K562 (cell line): ENCODE results near the gene MAPKAPK2. TPM values are rescaled to one million over a fixed set of nuclear protein-coding genes. Genes with fewer than 3 reads are reported as not detected.

Source experiments
- COPS2 ChIP-seq: fragments of 450-650 bp; conservative IDR thresholded peaks from 2 replicates; pipeline ENCODE4 v1.6.1; 2016; ENCODE audit warnings: mild to moderate bottlenecking, moderate library complexity
- CREB1 ChIP-seq, 2 experiments: sonication (generic) in 1 of 2; formaldehyde crosslinking in 1 of 2; IDR thresholded peaks; 2 replicates each; pipeline versions ENCODE4 v1.6.1 to v1.8.0; 2012 to 2022; ENCODE audit warnings: inconsistent platforms in 1 of 2, mild to moderate bottlenecking in 1 of 2, missing genetic modification reagents in 1 of 2, moderate library complexity in 1 of 2
- ELF2 ChIP-seq: fragments of 250-450 bp; sonication (Bioruptor Pico); IDR thresholded peaks from 2 replicates; pipeline ENCODE4 v1.5.0; 2021; ENCODE audit warnings: mild to moderate bottlenecking
- EP300 ChIP-seq: IDR thresholded peaks from 2 replicates; pipeline ENCODE4 v1.6.1; 2012; ENCODE audit warnings: low read length, improper control_type of control experiment
- ETV1 ChIP-seq: fragments of 450-650 bp; conservative IDR thresholded peaks from 2 replicates; pipeline ENCODE4 v1.6.1; 2016; ENCODE audit warnings: missing genetic modification characterization, control low read depth, low read depth, missing compliant biosample characterization
- ETV5 ChIP-seq: sonication (generic); formaldehyde crosslinking; IDR thresholded peaks from 2 replicates; pipeline ENCODE4 v1.4.0; 2020; ENCODE audit warnings: low read depth, mild to moderate bottlenecking, missing genetic modification reagents
- GABPA ChIP-seq: fragments of 200-800 bp; sonication (Bioruptor generic); conservative IDR thresholded peaks from 2 replicates; pipeline ENCODE4 v1.6.1; 2016; ENCODE audit warnings: low read depth, missing genetic modification characterization, missing compliant biosample characterization
- MAZ ChIP-seq, 2 experiments: fragments of 450-650 bp in 1 of 2; sonication (generic) in 1 of 2; formaldehyde crosslinking; IDR thresholded peaks in 1 of 2; conservative IDR thresholded peaks in 1 of 2; 2 replicates each; pipeline versions ENCODE4 v1.4.0 to v1.5.0; 2020; ENCODE audit warnings: mild to moderate bottlenecking in 1 of 2, missing genetic modification reagents in 1 of 2
- MYNN ChIP-seq, 2 experiments: sonication (generic); formaldehyde crosslinking in 1 of 2; IDR thresholded peaks; 2 replicates each; pipeline versions ENCODE4 v1.5.0 to v1.6.1; 2016 to 2020; ENCODE audit warnings: antibody characterized with exemption in 1 of 2, missing genetic modification reagents in 1 of 2
- PRPF4 ChIP-seq: fragments of 200-400 bp; formaldehyde crosslinking; IDR thresholded peaks from one replicate; pipeline ENCODE4 v1.6.1; 2017; ENCODE audit warnings: low read length, low read depth, mild to moderate bottlenecking; ENCODE audit not compliant: insufficient read depth, poor library complexity, severe bottlenecking
- STAT5B ChIP-seq: fragments of 250-450 bp; sonication (Bioruptor Pico); IDR thresholded peaks from 2 replicates; pipeline ENCODE4 v1.8.0; 2021; ENCODE audit warnings: mild to moderate bottlenecking, inconsistent platforms
- ZFP1 ChIP-seq: fragments of 450-650 bp; formaldehyde crosslinking; IDR thresholded peaks from 2 replicates; pipeline ENCODE4 v1.4.0; 2020; ENCODE audit warnings: mild to moderate bottlenecking, mixed read lengths
- ZNF384 ChIP-seq: IDR thresholded peaks from 2 replicates; pipeline ENCODE4 v1.6.1; 2012; ENCODE audit warnings: low read depth, low read length, improper control_type of control experiment
- ZNF639 ChIP-seq, 2 experiments: fragments of 200-800 bp in 1 of 2; sonication (Bioruptor generic) in 1 of 2; sonication (generic) in 1 of 2; formaldehyde crosslinking in 1 of 2; IDR thresholded peaks in 1 of 2; conservative IDR thresholded peaks in 1 of 2; 2 replicates each; pipeline versions ENCODE4 v1.5.0 to v1.6.1; 2016 to 2020; ENCODE audit warnings: missing compliant biosample characterization in 1 of 2, missing genetic modification characterization in 1 of 2, missing genetic modification reagents in 1 of 2
- polyA plus RNA-seq, 8 experiments: library from polyadenylated mRNA; depleted of rRNA in 4 of 8; stranded (reverse) in 5 of 8; unstranded in 3 of 8; fragments of >200 nt; fragmentation: Nextera tagmentation in 2 of 8; fragmentation: Illumina TruSeq in 1 of 8; extraction: Ambion mirVana in 2 of 8; extraction: Trizol in 1 of 8; gene quantifications; 2 replicates each; pipeline versions ENCODE4 v1.2.1 to v1.2.3, GENCODE V29; 2011 to 2014; ENCODE audit warnings: inconsistent platforms in 1 of 8, missing spikeins in 1 of 8
- total RNA-seq, 7 experiments: library from RNA; depleted of rRNA in 6 of 7; stranded (reverse); fragments of >200 nt in 6 of 7; fragmentation: Illumina TruSeq in 2 of 7; extraction: Trizol in 2 of 7; gene quantifications; 2 replicates each; pipeline versions ENCODE4 v1.2.1 to v1.2.3, GENCODE V29; 2011 to 2021; ENCODE audit warnings: low replicate concordance in 1 of 7
- TF ChIP-seq, protein P1 (sequence below), 2 experiments: fragments of 450-650 bp; IDR thresholded peaks; 2 replicates each; pipeline ENCODE4 v1.6.1; 2016
- TF ChIP-seq, protein P2 (sequence below), 2 experiments: fragments of 450-650 bp in 1 of 2; IDR thresholded peaks; 2 replicates each; pipeline ENCODE4 v1.6.1; 2011 to 2017; ENCODE audit warnings: low read depth in 2 of 2, antibody characterized with exemption in 1 of 2, borderline replicate concordance in 1 of 2, low read length in 1 of 2, mild to moderate bottlenecking in 1 of 2, mixed read lengths in 1 of 2; ENCODE audit not compliant: control insufficient read depth in 1 of 2
- TF ChIP-seq, protein P3 (sequence below): fragments of 200-400 bp; formaldehyde crosslinking; IDR thresholded peaks from 2 replicates; pipeline ENCODE4 v1.6.1; 2017; ENCODE audit warnings: mild to moderate bottlenecking, low read depth, low read length, moderate library complexity
- TF ChIP-seq, protein P4 (sequence below): fragments of 250-450 bp; sonication (Bioruptor Pico); IDR thresholded peaks from 2 replicates; pipeline ENCODE4 v1.8.0; 2021; ENCODE audit warnings: moderate library complexity, mild to moderate bottlenecking, inconsistent platforms

MAPKAPK2 gene
- total and polyA plus RNA-seq, 9 of the 15 experiments (the other 6 are each of a cell fraction or from before 2014, with no cell fraction given): 0.63 to 94.2 (median 52.1) TPM

DNA sequence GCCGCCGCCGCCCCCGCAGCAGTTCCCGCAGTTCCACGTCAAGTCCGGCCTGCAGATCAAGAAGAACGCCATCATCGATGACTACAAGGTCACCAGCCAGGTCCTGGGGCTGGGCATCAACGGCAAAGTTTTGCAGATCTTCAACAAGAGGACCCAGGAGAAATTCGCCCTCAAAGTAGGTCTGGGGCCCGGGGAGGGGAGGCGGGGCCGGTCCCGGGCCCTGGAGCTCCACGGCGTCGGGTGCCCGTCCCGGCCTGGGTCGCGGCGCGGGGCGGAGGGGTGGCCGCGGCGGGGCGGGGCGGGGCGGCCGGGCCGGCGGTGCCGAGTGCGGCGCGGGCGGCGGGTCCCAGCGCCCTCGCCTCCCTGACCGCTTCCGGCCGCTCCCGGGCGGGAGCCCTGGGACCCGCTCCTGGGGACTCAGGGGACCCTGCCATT lies 646 bp downstream of the MAPKAPK2 start (continued):
- TF ChIP-seq, protein P1, sequence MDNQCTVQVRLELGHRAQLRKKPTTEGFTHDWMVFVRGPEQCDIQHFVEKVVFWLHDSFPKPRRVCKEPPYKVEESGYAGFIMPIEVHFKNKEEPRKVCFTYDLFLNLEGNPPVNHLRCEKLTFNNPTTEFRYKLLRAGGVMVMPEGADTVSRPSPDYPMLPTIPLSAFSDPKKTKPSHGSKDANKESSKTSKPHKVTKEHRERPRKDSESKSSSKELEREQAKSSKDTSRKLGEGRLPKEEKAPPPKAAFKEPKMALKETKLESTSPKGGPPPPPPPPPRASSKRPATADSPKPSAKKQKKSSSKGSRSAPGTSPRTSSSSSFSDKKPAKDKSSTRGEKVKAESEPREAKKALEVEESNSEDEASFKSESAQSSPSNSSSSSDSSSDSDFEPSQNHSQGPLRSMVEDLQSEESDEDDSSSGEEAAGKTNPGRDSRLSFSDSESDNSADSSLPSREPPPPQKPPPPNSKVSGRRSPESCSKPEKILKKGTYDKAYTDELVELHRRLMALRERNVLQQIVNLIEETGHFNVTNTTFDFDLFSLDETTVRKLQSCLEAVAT (IDR thresholded peaks at IDR 0.05): 0 out of 4 replicates have a peak, but pooled peaks of 1 of the 2 experiments have one; percentile 21
- no peak for TF ChIP-seq ELF2 (CRISPR knock-in tag)
- TF ChIP-seq, protein P2, sequence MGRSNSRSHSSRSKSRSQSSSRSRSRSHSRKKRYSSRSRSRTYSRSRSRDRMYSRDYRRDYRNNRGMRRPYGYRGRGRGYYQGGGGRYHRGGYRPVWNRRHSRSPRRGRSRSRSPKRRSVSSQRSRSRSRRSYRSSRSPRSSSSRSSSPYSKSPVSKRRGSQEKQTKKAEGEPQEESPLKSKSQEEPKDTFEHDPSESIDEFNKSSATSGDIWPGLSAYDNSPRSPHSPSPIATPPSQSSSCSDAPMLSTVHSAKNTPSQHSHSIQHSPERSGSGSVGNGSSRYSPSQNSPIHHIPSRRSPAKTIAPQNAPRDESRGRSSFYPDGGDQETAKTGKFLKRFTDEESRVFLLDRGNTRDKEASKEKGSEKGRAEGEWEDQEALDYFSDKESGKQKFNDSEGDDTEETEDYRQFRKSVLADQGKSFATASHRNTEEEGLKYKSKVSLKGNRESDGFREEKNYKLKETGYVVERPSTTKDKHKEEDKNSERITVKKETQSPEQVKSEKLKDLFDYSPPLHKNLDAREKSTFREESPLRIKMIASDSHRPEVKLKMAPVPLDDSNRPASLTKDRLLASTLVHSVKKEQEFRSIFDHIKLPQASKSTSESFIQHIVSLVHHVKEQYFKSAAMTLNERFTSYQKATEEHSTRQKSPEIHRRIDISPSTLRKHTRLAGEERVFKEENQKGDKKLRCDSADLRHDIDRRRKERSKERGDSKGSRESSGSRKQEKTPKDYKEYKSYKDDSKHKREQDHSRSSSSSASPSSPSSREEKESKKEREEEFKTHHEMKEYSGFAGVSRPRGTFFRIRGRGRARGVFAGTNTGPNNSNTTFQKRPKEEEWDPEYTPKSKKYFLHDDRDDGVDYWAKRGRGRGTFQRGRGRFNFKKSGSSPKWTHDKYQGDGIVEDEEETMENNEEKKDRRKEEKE (IDR thresholded peaks at IDR 0.05; ENCODE audit: borderline replicate concordance in 1 of 2, control insufficient read depth in 1 of 2, low read depth in 2 of 2, low read length in 1 of 2): no peak
- TF ChIP-seq ZNF384: no peak
- no peak for TF ChIP-seq MYNN (IDR thresholded peaks at IDR 0.05)
- TF ChIP-seq MYNN (CRISPR knock-in tag; IDR thresholded peaks at IDR 0.05): no peak
- 0 out of 2 replicates have a peak, but pooled peaks have one; percentile 46 for TF ChIP-seq ETV5
- TF ChIP-seq, protein P3, sequence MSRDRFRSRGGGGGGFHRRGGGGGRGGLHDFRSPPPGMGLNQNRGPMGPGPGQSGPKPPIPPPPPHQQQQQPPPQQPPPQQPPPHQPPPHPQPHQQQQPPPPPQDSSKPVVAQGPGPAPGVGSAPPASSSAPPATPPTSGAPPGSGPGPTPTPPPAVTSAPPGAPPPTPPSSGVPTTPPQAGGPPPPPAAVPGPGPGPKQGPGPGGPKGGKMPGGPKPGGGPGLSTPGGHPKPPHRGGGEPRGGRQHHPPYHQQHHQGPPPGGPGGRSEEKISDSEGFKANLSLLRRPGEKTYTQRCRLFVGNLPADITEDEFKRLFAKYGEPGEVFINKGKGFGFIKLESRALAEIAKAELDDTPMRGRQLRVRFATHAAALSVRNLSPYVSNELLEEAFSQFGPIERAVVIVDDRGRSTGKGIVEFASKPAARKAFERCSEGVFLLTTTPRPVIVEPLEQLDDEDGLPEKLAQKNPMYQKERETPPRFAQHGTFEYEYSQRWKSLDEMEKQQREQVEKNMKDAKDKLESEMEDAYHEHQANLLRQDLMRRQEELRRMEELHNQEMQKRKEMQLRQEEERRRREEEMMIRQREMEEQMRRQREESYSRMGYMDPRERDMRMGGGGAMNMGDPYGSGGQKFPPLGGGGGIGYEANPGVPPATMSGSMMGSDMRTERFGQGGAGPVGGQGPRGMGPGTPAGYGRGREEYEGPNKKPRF: no peak
- no peak for TF ChIP-seq COPS2
- TF ChIP-seq GABPA (tag): peak; percentile 61
- no peak for TF ChIP-seq STAT5B (CRISPR knock-in tag)
- 0 out of 4 replicates have a peak, but pooled peaks of 1 of the 2 experiments have one; percentile 0 for TF ChIP-seq MAZ (CRISPR knock-in tag; conservative IDR thresholded peaks at IDR 0.05 in 1 of 2, IDR thresholded peaks at IDR 0.05 in 1 of 2)
- no peak for TF ChIP-seq ZFP1 (CRISPR knock-in tag)
- no peak for TF ChIP-seq PRPF4
- TF ChIP-seq, protein P4, sequence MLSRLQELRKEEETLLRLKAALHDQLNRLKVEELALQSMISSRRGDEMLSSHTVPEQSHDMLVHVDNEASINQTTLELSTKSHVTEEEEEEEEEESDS (CRISPR knock-in tag): no peak
- no peak; the same call in 1 of the 2 replicates for TF ChIP-seq ETV1 (tag)
- TF ChIP-seq EP300: no peak
- no peak for TF ChIP-seq CREB1 (IDR thresholded peaks at IDR 0.05)
- no peak for TF ChIP-seq CREB1 (CRISPR knock-in tag; IDR thresholded peaks at IDR 0.05)
- TF ChIP-seq ZNF639 (CRISPR knock-in tag; conservative IDR thresholded peaks at IDR 0.05 in 1 of 2, IDR thresholded peaks at IDR 0.05 in 1 of 2): 0 out of 4 replicates have a peak, but pooled peaks of 1 of the 2 experiments have one; percentile 20
